Measurements from ENCODE around the gene ADARB2. TPM values are rescaled to one million over a fixed set of nuclear protein-coding genes. Genes with fewer than 3 reads are reported as not detected.

The ADARB2 gene
- total RNA-seq, 6 experiments from 2014 or later: not detected

GRCh38 chr10:1133495-1134045 lies 603.8 kb downstream of the ADARB2 start:
- Mint-ChIP-seq H3K4me3 (no peak overlapping the region), H3K4me1 (ENCODE audit: low read depth) (no peaks in the 10 kb centered on the region), H3K36me3 (ENCODE audit: low read depth) (peaks cover 28% of the 10 kb centered on the region; the same call in 1 of the 2 replicates), H3K27me3 (ENCODE audit: insufficient read depth) (peaks cover 8% of the 10 kb centered on the region; the same call in 1 of the 2 replicates), H3K27ac (no peak overlapping the region; the same call in 1 of the 2 replicates), H3K9me3 (peaks cover 4% of the 10 kb centered on the region; the same call in 1 of the 2 replicates)
- DNase-seq: no peak
- TF ChIP-seq CTCF (IDR thresholded peaks at IDR 0.05): no peak

- H3K4me1 Mint-ChIP-seq (ENCODE audit: low read depth): no peaks in the 10 kb centered on the region
- H3K36me3 Mint-ChIP-seq (ENCODE audit: low read depth): peaks cover 23% of the 10 kb centered on the region; the same call in 1 of the 2 replicates
- peaks cover 5% of the 10 kb centered on the region; the same call in 1 of the 2 replicates for H3K27me3 Mint-ChIP-seq (ENCODE audit: insufficient read depth)
- no peaks in the 10 kb centered on the region for H3K9me3 Mint-ChIP-seq
- H3K4me3 Mint-ChIP-seq: no peak overlapping the region
- H3K27ac Mint-ChIP-seq: no peak overlapping the region
- no peak for DNase-seq
- TF ChIP-seq CTCF (IDR thresholded peaks at IDR 0.05): no peak
Observed at GRCh38 chr10:1132584-1132983, 604.7 kb downstream of the ADARB2 start.

GRCh38 chr10:1130995-1131790 lies 606.1 kb downstream of the ADARB2 start:
- Mint-ChIP-seq H3K36me3 (ENCODE audit: low read depth) (peaks cover 23% of the 10 kb centered on the region; the same call in 1 of the 2 replicates), H3K9me3 (no peaks in the 10 kb centered on the region), H3K27me3 (ENCODE audit: insufficient read depth) (peaks cover 2% of the 10 kb centered on the region; the same call in 1 of the 2 replicates), H3K4me3 (no peak overlapping the region), H3K27ac (no peak overlapping the region), H3K4me1 (ENCODE audit: low read depth) (no peaks in the 10 kb centered on the region)
- no peak for DNase-seq
- TF ChIP-seq CTCF (IDR thresholded peaks at IDR 0.05): no peak

- H3K4me1 Mint-ChIP-seq (ENCODE audit: low read depth): no peaks in the 10 kb centered on the region
- no peak for DNase-seq
- no peaks in the 10 kb centered on the region for H3K9me3 Mint-ChIP-seq
- no peak overlapping the region for H3K27ac Mint-ChIP-seq
- peaks cover 23% of the 10 kb centered on the region; the same call in 1 of the 2 replicates for H3K36me3 Mint-ChIP-seq (ENCODE audit: low read depth)
- no peak overlapping the region for H3K4me3 Mint-ChIP-seq
- TF ChIP-seq CTCF (IDR thresholded peaks at IDR 0.05): no peak
- peaks cover 2% of the 10 kb centered on the region; the same call in 1 of the 2 replicates for H3K27me3 Mint-ChIP-seq (ENCODE audit: insufficient read depth)
Observed at GRCh38 chr10:1130226-1130625, 607.1 kb downstream of the ADARB2 start.

- DNase-seq: no peak
- Mint-ChIP-seq H3K9me3 (no peaks in the 10 kb centered on the region), H3K27me3 (ENCODE audit: insufficient read depth) (peaks cover 2% of the 10 kb centered on the region; the same call in 1 of the 2 replicates), H3K36me3 (ENCODE audit: low read depth) (peaks cover 31% of the 10 kb centered on the region), H3K27ac (no peak overlapping the region), H3K4me1 (ENCODE audit: low read depth) (no peaks in the 10 kb centered on the region), H3K4me3 (no peak overlapping the region)
- TF ChIP-seq CTCF (IDR thresholded peaks at IDR 0.05): no peak
Observed at GRCh38 chr10:1128649-1129048, 608.7 kb downstream of the ADARB2 start.

Measured in HFFc6 (cell line).